GM23248 (cell line): Measurements from ENCODE around the gene CCDC78.

Experiments
- EZH2 ChIP-seq: fragments of 200-600 bp; sonication (generic); IDR thresholded peaks from 2 replicates; pipeline ENCODE4 v1.6.1; 2018; ENCODE audit warnings: antibody characterized with exemption, mild to moderate bottlenecking; ENCODE audit not compliant: insufficient read depth, poor library complexity, severe bottlenecking
- EZH2phosphoT487 ChIP-seq: fragments of 200-600 bp; sonication (generic); IDR thresholded peaks from 2 replicates; pipeline ENCODE4 v1.6.1; 2018; ENCODE audit warnings: antibody characterized with exemption, moderate library complexity, mild to moderate bottlenecking, low read depth; ENCODE audit not compliant: insufficient read depth

DNA sequence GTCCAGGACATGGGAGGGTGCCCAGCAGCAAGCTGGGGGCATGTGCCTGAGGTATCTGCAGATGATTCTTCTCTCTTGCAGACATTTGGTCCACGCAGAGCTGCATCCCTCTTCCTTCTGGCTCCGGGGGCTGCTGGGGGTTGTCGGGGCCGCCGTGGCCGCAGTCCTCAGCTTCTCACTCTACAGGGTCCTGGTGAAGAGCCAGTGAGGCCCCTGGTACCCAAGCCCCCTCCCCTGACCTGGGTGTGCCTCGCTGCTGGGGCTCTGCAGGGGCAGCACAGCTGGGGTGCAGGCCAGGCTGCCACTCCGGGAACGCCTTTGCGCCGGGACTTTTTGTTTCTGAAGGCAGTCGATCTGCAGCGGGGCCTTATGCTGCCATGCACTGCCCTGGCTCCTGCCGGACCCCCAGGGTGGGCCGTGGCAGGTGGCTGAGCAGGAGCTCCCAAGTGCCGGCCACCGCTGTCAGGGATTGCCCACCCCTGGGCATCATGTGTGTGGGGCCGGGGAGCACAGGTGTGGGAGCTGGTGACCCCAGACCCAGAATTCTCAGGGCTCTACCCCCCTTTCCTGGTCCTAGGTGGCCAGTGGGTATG lies 52.7 kb downstream of the CCDC78 start:
- TF ChIP-seq EZH2 (no peak), EZH2phosphoT487 (no peak)
